ENCODE results near the gene FOXO4.

GRCh38 chrX:71091263-71091662 lies 4.4 kb upstream of the FOXO4 start:
- TF ChIP-seq POLR2A (IDR thresholded peaks at IDR 0.05; ENCODE audit: low read depth, low read length) (no peak), POLR2AphosphoS5 (IDR thresholded peaks at IDR 0.05; ENCODE audit: low read depth, low read length) (no peak), TAF1 (IDR thresholded peaks at IDR 0.05; ENCODE audit: borderline replicate concordance, low read depth, low read length) (no peak)
